Measurements from ENCODE around the gene CDH4. TPM values are rescaled to one million over a fixed set of nuclear protein-coding genes. Genes with fewer than 3 reads are reported as not detected.
"Not testable (repeated sequence)": the region's sequence is repeated elsewhere in the genome, so short reads cannot be mapped to it uniquely, and the experiment has no call there.

CDH4 gene
- total RNA-seq, 4 donors from 2014 or later: under 0.01 to 0.56 (median 0.19) TPM; not detected in 1

DNA sequence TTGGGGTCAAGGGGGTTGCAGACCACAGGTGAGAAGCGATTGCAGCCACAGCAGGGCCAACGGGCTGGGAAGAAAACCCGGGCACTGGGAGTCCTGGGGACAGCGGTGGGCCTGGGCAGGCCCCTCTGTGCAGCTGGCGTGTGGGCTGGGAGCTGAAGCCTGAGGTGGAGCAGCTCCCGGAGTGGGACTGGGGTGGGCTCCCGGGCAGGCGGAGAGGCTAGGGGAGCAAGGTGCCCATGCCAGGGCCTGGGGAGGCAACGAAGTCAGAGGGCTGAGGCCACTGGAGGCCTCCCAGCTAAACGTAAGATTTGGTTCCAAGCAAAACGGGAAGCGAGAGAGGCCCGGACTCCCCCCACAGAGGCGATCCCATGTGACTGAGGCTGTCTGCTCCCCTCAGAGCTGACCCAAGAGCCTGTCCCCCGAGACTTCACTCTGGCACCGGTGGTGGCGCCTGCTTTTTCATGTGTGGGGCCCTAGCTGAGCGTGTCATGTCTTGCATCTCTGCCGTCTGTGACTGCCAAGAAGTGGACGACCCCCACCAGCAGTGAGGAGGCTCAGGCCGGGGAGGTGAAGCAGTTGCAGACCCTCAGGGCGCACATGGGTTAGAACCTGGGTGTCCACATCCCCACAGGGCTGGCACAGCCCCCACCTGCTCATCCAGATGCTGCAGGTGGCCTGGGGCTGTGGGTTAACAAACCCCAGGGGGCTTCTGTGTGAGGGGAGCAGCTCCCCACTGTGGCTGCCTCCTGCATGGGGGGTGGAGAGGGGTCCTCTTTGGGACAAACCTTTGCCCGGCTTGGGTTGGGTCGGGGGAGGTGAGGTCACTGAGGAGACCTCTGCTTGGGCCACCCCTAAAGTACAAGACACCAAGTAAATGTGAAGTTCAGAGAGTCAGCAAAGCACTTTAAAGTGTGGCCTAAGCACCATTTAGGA is 601.3 kb downstream of the CDH4 start:
- no peak for TF ChIP-seq CTCF (IDR thresholded peaks at IDR 0.05)
- no peak for ATAC-seq (ENCODE audit: low FRiP score)
- no peak for DNase-seq (ENCODE audit: low spot score)

- ATAC-seq (ENCODE audit: low FRiP score): not testable (repeated sequence)
These were observed 602.5 kb downstream of the CDH4 start for GRCh38 chr20:61854538-61854937.

DNA sequence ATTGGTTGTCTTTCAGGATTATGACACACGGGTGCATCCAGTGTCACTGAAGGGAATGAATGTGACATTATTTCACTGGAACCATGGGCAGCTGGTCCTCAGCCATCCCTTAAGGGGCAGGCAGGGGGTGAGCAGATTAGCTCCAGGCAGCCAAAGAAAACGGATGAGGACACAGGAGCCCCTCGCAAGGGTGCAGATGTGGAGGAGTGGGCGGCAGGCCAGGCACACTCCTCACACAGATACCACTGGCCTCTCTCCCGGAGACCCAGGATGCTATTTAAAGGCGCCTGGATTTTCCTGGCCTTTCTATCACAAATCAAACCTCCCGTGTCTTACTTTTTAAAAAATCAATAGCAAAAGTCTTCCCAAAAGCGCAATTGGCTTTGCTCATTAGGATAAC is 603.2 kb downstream of the CDH4 start:
- no peak for ATAC-seq (ENCODE audit: low FRiP score)
- TF ChIP-seq CTCF (IDR thresholded peaks at IDR 0.05): no peak
- no peak for DNase-seq (ENCODE audit: low spot score)

More at GRCh38 chr20:61854538-61854937, 602.5 kb downstream of the CDH4 start:
- DNase-seq (ENCODE audit: low spot score): not testable (repeated sequence)

GRCh38 chr20:61856626-61857413 is 604.8 kb downstream of the CDH4 start:
- no peak for TF ChIP-seq CTCF (IDR thresholded peaks at IDR 0.05)
- DNase-seq (ENCODE audit: low spot score) (no peak), ATAC-seq (ENCODE audit: low FRiP score) (no peak)

DNA sequence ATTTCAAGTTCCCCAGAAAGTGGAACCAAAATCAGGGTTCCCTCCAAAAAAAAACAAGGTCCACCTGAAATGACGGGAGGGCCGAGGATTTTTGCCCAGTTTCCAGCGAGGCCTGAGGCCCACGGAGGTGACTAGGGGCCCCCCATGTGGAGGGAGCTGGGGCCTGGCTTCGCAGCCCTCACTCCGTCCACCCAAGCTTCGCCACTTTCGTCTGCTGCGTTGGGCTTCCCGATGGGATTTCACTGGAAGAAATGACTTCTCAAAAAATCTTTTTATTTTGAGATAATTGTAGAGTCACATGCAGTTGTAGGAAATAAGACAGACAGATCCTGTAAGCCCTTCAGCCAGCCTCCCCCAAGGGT is 605.3 kb downstream of the CDH4 start:
- DNase-seq (ENCODE audit: low spot score) (no peak), ATAC-seq (ENCODE audit: low FRiP score) (no peak)
- no peak for TF ChIP-seq CTCF (IDR thresholded peaks at IDR 0.05)

DNA sequence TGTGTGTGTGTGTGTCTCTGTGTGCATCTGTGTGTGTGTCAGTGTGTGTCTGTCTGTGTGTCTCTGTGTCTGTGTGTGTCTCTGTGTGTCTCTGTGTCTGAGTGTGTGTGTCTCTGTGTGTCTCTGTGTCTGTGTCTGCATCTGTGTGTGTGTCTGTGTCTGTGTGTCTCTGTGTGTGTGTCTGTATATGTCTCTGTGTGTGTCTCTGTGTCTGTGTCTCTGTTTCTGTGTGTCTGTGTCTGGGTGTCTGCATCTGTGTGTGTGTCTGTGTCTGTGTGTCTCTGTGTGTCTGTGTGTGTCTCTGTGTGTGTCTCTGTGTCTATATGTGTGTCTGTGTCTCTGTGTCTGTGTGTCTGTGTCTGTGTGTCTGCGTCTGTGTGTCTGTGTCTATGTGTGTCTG is 605.8 kb downstream of the CDH4 start:
- ATAC-seq (ENCODE audit: low FRiP score): no peak
- no peak for DNase-seq (ENCODE audit: low spot score)
- no peak for TF ChIP-seq CTCF (IDR thresholded peaks at IDR 0.05)

GRCh38 chr20:61859767-61860166 is 607.7 kb downstream of the CDH4 start:
- DNase-seq (ENCODE audit: low spot score): no peak
- no peak for ATAC-seq (ENCODE audit: low FRiP score)
- TF ChIP-seq CTCF (IDR thresholded peaks at IDR 0.05): no peak
